Mucosa of stomach (tissue), 1 donor: Measurements from ENCODE around the gene FUCA2.

ENCODE experiments used
- H3K27me3 ChIP-seq: one replicate; pipeline ENCODE4 v1.7.0; 2013; ENCODE audit warnings: mild to moderate bottlenecking, low read length; ENCODE audit not compliant: control insufficient read depth, insufficient read depth
- H3K36me3 ChIP-seq: one replicate; pipeline ENCODE4 v1.7.0; 2013; ENCODE audit warnings: low read length; ENCODE audit not compliant: control insufficient read depth, insufficient read depth
- H3K4me1 ChIP-seq: one replicate; pipeline ENCODE4 v1.7.0; 2013; ENCODE audit warnings: mild to moderate bottlenecking, low read length; ENCODE audit not compliant: control insufficient read depth, insufficient read depth
- H3K4me3 ChIP-seq: one replicate; pipeline ENCODE4 v1.7.0; 2013; ENCODE audit warnings: low read length
- H3K9ac ChIP-seq: one replicate; pipeline ENCODE4 v1.7.0; 2013; ENCODE audit warnings: mild to moderate bottlenecking, low read length, moderate library complexity
- H3K9me3 ChIP-seq: one replicate; pipeline ENCODE4 v1.7.0; 2013; ENCODE audit warnings: mild to moderate bottlenecking, low read length, moderate library complexity; ENCODE audit not compliant: control insufficient read depth
- donor health status: Pancreatic carcinoma.

The FUCA2 gene

DNA sequence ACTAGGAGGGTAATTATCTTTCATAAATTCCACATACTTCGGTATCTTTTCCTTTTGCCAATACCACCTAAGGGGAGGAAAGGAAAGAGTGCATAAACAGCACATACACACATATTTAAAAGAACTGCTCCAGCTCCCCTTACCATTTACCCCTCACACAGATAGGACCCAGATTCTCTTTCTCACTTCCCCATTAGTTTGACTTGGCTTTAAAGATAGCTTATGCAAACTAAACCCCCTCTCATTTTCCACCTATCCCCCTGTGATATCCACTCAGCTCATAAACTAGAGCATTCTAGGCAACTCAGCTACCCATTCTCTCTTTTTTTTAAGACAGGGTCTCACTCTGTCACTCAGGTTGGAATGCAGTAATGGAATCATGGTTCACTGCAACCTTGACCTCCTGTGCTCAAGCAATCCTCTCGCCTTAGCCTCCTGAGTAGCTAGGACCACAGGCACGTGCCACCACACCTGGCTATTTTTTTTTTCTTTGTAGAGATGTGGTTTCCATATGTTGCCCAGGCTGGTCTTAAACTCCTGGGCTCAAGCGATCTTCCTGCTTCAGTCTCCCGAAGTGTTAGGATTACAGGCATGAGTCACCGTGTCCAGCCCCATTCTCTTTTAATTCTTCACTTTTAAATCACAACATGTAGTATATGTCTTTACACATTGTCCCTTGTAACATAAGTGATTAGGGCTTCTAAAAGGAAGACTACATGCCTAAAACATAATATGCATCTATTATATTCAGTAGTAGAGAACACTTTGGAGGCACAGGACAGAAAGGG is 4.0 kb downstream of the FUCA2 start:
- Histone ChIP-seq H3K27me3 (no peaks in the 10 kb centered on the region), H3K36me3 (peaks cover 8% of the 10 kb centered on the region), H3K9me3 (no peaks in the 10 kb centered on the region), H3K9ac (no peak overlapping the region), H3K4me1 (peaks cover 13% of the 10 kb centered on the region), H3K4me3 (no peak overlapping the region)

DNA sequence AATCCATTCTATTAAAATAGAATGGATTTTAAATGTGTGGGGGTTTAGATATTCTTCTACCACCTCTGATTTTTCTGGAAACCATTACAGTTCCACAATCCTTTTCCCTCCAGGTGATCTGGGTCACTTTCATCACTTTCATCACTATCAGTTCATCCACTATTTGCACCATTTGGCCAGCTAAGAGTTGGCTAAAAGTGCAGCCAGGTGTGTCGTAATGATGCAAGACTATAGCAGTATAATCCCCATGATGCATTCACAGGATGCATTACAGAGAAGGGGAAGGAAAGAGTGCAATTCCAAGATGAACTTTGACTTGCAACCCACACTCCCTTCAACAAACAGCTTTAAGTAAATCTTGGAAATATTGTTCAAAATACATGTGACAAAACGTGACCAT is 4.9 kb downstream of the FUCA2 start:
- Histone ChIP-seq H3K4me1 (peaks cover 8% of the 10 kb centered on the region), H3K9ac (no peak overlapping the region), H3K9me3 (no peaks in the 10 kb centered on the region), H3K36me3 (peaks cover 8% of the 10 kb centered on the region), H3K27me3 (no peaks in the 10 kb centered on the region), H3K4me3 (no peak overlapping the region)

DNA sequence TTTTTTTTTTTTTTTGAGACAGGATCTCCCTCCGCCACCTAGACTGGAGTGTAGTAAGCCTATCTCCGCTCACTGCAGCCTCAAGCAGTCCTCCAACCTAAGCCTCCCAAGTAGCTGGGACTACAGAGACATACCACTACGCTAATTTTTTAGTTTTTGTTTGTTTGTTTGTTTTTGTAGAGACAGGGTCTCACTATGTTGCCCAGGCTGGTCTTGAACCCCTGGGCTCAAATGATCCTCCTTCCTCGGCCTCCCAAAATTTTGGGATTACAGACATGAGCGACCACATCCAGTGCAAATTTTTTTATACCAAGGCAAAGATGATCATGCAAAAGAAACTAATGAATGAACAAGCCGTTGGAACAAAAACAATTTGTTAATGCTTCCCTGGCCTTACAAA is 5.3 kb downstream of the FUCA2 start:
- H3K36me3 ChIP-seq: peaks cover 8% of the 10 kb centered on the region
- peaks cover 7% of the 10 kb centered on the region for H3K4me1 ChIP-seq
- H3K9me3 ChIP-seq: no peaks in the 10 kb centered on the region
- no peaks in the 10 kb centered on the region for H3K27me3 ChIP-seq
- H3K4me3 ChIP-seq: no peak overlapping the region
- H3K9ac ChIP-seq: no peak overlapping the region

DNA sequence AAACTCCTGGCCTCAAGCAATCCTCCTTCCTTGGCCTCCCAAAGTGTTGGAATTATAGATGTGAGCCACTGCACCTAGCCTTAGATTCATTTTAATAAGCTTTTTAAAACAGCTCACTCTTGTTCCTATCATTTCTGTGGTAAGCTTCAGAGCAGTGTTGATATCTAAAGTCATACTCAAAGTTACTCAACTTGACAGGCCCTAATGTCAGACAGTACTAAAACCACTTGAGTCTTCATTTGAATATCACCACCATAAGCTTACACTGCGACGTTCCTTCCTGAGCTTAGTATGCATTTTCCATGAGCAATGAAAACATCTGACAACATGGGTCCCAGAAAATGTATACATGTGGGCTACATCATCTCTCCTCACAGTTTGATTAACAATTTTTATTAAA is 6.0 kb downstream of the FUCA2 start:
- Histone ChIP-seq H3K27me3 (no peaks in the 10 kb centered on the region), H3K36me3 (peaks cover 8% of the 10 kb centered on the region), H3K4me3 (no peak overlapping the region), H3K9ac (no peak overlapping the region), H3K9me3 (no peaks in the 10 kb centered on the region), H3K4me1 (peaks cover 7% of the 10 kb centered on the region)

DNA sequence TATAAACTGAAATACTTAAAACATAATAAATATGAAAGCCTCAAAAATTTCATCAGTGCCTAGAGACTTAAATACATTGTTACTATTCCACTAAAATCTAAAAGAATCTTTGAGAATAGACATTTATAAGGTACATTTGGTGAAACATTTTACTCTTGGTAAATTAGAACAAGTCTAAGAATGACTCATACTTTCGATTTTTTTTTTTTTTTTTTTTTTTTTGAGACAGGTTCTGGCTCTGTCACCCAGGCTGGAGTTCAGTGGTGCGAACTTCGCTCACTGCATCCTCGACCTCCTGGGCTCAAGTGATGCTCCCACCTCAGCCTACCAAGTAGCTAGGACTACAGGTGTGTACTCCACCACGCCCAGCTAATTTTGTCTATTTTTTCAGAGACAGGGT is 6.4 kb downstream of the FUCA2 start:
- H3K4me3 ChIP-seq: no peak overlapping the region
- H3K27me3 ChIP-seq: no peaks in the 10 kb centered on the region
- peaks cover 7% of the 10 kb centered on the region for H3K4me1 ChIP-seq
- H3K9me3 ChIP-seq: no peaks in the 10 kb centered on the region
- no peak overlapping the region for H3K9ac ChIP-seq
- H3K36me3 ChIP-seq: peaks cover 8% of the 10 kb centered on the region

DNA sequence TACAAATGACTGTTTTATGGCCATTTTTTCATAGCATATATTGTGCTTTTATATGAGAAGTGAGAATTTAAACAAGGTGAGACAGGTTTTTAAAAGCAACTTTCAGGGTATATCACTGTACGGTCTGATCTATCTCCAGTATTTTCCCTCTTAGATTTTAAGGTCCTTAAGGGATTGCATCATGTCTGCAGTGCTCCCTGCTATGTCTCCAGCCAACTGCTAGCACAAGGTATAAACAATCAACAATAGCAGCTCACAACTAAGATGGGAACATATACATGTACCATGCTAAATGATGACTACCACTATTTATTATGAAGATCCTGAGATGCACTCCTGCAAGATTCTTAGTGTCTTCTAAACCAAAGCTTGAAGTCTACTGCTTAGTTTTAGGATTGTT is 7.2 kb downstream of the FUCA2 start:
- H3K4me3 ChIP-seq: no peak overlapping the region
- no peaks in the 10 kb centered on the region for H3K27me3 ChIP-seq
- no peak overlapping the region for H3K9ac ChIP-seq
- peaks cover 8% of the 10 kb centered on the region for H3K36me3 ChIP-seq
- H3K4me1 ChIP-seq: peaks cover 2% of the 10 kb centered on the region
- no peaks in the 10 kb centered on the region for H3K9me3 ChIP-seq

DNA sequence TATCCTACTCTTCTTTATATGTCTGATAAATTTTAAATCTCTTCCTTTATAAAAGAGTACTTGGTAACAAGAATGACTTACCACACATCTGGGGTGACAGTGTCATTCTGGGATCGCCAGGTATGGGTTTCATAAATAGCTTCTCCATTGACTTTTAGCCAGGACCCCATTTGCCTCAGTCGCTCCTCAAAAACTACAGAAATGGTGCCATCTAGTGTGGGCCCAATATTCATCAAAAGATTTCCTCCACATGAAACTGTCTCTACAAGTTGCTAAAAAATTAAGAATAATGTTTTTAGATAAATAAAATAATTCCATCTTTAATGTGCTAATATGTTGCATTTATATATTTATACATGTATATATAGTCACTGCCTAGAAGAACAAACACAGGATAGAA is 9.7 kb downstream of the FUCA2 start:
- Histone ChIP-seq H3K4me1 (no peaks in the 10 kb centered on the region), H3K4me3 (no peak overlapping the region), H3K9ac (no peak overlapping the region), H3K36me3 (peaks cover 8% of the 10 kb centered on the region), H3K27me3 (no peaks in the 10 kb centered on the region), H3K9me3 (no peaks in the 10 kb centered on the region)

DNA sequence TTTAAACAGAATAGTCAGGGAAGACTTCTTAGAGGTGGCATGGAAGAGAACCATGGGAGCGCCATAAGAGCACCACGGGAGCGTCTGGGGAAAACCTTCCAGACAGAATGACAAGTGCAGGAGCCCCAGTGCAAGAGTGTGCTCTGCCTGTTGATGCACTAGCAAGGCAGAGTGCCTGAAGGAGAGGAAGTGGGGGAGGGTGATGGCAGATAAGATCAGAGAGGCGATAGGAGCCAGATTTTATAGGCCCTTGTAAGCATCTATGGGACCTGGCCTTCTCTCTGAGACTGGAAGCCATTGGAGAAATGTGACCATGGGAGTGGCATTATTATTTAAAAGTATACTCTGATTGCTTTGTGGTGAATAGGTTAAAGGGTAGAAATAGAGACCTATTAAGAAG is 13.1 kb downstream of the FUCA2 start:
- H3K4me1 ChIP-seq: no peaks in the 10 kb centered on the region
- no peaks in the 10 kb centered on the region for H3K27me3 ChIP-seq
- H3K36me3 ChIP-seq: no peaks in the 10 kb centered on the region
- H3K9ac ChIP-seq: no peak overlapping the region
- no peaks in the 10 kb centered on the region for H3K9me3 ChIP-seq
- H3K4me3 ChIP-seq: no peak overlapping the region

DNA sequence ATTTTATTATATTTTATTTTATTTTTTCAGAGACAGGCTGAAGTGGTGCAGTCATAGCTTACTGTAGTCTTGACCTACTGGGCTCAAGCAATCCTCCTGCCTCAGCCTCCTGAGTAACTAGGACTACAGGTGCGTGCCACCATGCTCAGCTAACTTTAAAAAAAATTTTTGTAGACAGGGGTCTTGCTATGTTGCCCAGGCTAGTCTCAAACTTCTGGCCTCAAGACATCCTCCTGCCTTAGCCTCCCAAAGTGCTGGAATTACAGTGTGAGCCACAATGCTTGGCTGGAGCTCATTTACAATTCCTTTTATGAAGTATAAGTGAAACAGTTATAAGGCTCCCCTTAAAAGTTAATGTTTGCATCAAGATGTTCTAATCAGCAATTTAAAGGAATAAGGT is 14.5 kb downstream of the FUCA2 start:
- Histone ChIP-seq H3K4me1 (no peaks in the 10 kb centered on the region), H3K4me3 (no peak overlapping the region), H3K9me3 (no peaks in the 10 kb centered on the region), H3K27me3 (no peaks in the 10 kb centered on the region), H3K36me3 (no peaks in the 10 kb centered on the region), H3K9ac (no peak overlapping the region)

DNA sequence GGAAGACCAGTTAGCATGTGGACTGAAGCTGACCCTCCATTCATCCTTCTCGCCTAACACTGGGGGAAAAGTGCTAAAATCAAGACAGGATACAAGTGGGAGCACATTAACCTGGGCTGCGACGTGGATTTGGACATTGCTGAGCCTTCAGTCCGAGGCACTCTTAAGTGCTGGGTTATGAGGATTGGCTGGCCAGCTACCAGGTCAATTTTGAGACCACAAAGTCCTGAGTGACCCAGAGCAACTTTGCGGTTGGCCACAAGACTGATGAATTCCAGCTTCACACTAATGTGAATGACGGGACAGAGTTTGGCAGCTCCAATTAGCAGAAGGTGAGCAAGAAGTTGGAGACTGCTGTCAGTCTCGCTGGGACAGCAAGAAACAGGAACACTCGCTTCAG is 20.7 kb downstream of the FUCA2 start:
- Histone ChIP-seq H3K36me3 (no peaks in the 10 kb centered on the region), H3K9me3 (no peaks in the 10 kb centered on the region), H3K9ac (no peak overlapping the region), H3K4me1 (no peaks in the 10 kb centered on the region), H3K27me3 (no peaks in the 10 kb centered on the region), H3K4me3 (no peak overlapping the region)

DNA sequence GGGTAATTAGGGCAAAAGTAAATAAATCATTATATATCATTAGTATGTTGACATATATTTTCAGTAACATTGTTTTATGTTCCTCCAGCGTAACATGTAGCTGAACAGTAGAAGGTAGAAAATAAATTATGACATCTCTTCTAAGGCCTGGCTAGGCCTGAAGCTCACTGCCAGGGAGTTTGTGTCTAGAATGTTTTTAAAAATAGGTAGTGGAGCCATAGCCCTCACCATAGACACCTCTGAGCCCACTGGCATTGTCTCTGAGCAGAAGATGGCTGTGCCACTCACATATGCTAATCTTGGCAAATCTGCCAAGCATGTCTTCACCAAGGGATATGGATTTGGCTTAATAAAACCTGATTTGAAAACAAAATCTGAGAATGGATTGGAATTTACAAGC is 21.3 kb downstream of the FUCA2 start:
- H3K27me3 ChIP-seq: no peaks in the 10 kb centered on the region
- no peak overlapping the region for H3K4me3 ChIP-seq
- no peak overlapping the region for H3K9ac ChIP-seq
- no peaks in the 10 kb centered on the region for H3K36me3 ChIP-seq
- H3K9me3 ChIP-seq: no peaks in the 10 kb centered on the region
- H3K4me1 ChIP-seq: no peaks in the 10 kb centered on the region

DNA sequence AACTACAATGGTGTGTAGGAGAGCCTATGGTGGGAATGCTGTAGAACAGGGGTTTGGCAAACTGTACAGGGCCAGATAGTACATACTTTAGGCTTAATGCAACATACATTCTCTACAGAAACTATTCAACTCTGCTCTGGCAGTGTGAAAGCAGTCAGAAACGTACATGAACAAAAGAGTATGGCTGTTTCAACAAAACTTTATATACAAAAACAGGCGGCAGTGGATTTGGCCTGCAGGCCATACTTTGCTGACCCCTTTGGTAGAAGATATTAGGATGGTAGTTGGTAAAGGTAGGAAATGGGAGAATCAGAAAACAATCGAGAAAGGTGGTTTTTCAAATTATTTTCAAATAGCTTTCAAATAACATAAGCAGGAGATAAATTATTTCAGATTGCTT is 24.8 kb downstream of the FUCA2 start:
- Histone ChIP-seq H3K36me3 (no peaks in the 10 kb centered on the region), H3K9ac (no peak overlapping the region), H3K9me3 (no peaks in the 10 kb centered on the region), H3K4me1 (no peaks in the 10 kb centered on the region), H3K4me3 (no peak overlapping the region), H3K27me3 (no peaks in the 10 kb centered on the region)

DNA sequence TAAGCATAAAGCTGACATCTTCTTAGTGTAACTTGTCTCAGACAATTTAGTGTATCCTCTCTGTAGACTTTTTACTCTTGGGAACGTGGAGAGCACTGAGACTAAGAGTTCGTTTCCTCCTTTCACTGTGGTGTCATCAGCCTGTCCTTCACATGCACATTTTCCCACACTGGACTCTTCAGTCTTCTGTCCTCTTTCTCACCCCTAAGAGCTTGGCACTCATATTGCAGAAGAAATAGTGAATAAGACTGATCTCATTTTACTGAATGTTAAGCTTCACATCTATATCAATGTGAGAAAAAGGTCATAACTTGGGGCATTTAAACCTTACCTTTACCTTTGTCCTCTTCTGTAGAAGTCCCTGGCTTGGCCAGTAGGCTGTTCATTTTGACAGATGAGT is 25.6 kb downstream of the FUCA2 start:
- no peaks in the 10 kb centered on the region for H3K36me3 ChIP-seq
- H3K9ac ChIP-seq: no peak overlapping the region
- no peak overlapping the region for H3K4me3 ChIP-seq
- H3K4me1 ChIP-seq: no peaks in the 10 kb centered on the region
- H3K9me3 ChIP-seq: no peaks in the 10 kb centered on the region
- H3K27me3 ChIP-seq: no peaks in the 10 kb centered on the region
